GM12892 (cell line): ENCODE data around the gene CACNA2D2.

ENCODE experiments used
- POLR2A ChIP-seq: IDR thresholded peaks from 2 replicates; pipeline ENCODE4 v1.6.1; 2011; ENCODE audit warnings: low read depth, low read length, control low read depth
- POLR2AphosphoS5 ChIP-seq: IDR thresholded peaks from 2 replicates; pipeline ENCODE4 v1.6.1; 2011; ENCODE audit warnings: low read depth, low read length, control low read depth
- TAF1 ChIP-seq: IDR thresholded peaks from 2 replicates; pipeline ENCODE4 v1.6.1; 2011; ENCODE audit warnings: low read depth, mild to moderate bottlenecking, control low read depth, low read length, borderline replicate concordance

DNA sequence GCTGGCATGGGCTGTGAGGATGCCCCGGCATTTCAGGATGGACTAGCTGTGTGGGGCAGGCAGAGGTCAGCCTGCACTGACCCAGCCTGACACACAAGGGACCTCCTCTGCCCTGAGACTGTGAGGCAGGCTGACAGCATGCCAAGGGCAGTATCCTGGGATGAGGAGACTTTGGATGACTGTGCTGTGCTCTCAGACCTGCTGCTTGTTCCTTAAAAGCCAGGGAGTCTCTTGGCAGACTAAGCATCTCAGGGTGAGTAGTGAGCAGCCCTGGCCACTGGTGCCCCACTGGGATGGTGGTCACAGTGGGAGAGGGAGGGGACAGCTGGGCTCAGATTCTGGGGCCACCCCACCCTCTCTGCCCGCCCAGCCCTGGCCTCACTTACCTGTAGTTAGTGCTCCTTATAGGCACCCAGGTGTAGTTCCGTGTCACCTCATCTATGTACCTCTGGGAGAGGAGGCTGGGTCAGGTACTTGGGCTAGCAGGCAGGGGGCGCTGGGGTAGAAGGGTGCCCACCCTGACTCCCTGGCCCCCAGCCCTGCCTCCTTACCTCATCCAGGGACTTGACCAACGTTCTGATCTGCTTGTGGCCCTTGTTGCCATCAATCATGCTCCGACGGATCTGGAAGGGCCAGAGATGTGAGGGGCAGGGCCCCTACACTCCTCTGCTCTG is 128.0 kb downstream of the CACNA2D2 start:
- no peak for TF ChIP-seq POLR2A
- no peak for TF ChIP-seq POLR2AphosphoS5
- TF ChIP-seq TAF1: no peak
